GM12874 (cell line): ENCODE data around the gene SH3BP2.
A peak's percentile ranks its signal among the peaks of the same experiment; 100 is the strongest.

Experiments used
- TF ChIP-seq, protein P1 (sequence below): IDR thresholded peaks from 2 replicates; pipeline ENCODE4 v1.5.1; 2011; ENCODE audit warnings: low read depth, mild to moderate bottlenecking, control low read depth, low read length, moderate library complexity; ENCODE audit not compliant: insufficient read depth

SH3BP2 gene

GRCh38 chr4:2786794-2787229, 6.1 kb upstream of the SH3BP2 start:
- TF ChIP-seq, protein P1, sequence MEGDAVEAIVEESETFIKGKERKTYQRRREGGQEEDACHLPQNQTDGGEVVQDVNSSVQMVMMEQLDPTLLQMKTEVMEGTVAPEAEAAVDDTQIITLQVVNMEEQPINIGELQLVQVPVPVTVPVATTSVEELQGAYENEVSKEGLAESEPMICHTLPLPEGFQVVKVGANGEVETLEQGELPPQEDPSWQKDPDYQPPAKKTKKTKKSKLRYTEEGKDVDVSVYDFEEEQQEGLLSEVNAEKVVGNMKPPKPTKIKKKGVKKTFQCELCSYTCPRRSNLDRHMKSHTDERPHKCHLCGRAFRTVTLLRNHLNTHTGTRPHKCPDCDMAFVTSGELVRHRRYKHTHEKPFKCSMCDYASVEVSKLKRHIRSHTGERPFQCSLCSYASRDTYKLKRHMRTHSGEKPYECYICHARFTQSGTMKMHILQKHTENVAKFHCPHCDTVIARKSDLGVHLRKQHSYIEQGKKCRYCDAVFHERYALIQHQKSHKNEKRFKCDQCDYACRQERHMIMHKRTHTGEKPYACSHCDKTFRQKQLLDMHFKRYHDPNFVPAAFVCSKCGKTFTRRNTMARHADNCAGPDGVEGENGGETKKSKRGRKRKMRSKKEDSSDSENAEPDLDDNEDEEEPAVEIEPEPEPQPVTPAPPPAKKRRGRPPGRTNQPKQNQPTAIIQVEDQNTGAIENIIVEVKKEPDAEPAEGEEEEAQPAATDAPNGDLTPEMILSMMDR: no peak

DNA sequence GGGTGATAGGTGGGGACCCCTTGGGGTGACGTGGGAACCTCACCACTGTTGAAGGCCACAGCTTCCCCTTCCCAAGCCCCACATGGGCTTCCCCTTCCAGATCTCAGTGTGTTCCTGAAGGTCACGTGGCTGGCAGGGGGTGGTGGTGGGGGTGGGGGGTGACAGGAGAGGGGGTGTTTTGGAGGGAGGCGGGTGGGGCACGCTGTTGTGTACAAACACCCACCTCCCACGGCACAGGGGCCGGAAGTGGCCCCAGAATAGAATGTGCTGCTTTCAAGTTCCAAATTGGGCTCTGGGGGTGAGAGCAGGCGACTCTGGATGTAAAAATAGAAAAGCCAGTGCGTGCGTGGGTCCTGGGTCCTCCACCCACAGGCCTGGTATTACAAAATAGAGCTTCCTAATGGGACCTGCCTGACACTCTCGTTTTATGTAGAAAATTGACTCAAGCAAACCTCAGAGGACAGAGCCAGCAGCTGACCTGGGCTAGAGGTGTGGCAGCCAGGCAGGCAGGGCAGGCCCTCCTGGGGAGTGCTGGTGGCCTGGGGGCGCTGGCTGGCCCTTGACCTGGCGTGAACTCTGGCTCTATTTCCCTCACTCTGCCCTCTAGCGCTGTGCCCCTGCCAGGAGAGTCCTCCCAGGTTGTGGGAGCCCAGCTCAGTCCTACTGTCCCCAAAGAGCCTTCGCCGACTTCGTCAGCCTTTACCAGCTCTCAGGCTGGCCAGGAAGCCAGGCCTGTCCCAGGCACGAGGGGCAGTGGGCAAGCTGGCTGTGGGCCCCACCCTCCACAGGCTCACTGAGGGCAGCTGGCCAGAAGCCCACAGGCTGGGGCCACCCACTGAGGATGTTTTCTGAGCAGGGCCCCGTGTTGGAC, 5.4 kb upstream of the SH3BP2 start:
- TF ChIP-seq, protein P1: peak; percentile 32; the same call in 1 of the 2 replicates

DNA sequence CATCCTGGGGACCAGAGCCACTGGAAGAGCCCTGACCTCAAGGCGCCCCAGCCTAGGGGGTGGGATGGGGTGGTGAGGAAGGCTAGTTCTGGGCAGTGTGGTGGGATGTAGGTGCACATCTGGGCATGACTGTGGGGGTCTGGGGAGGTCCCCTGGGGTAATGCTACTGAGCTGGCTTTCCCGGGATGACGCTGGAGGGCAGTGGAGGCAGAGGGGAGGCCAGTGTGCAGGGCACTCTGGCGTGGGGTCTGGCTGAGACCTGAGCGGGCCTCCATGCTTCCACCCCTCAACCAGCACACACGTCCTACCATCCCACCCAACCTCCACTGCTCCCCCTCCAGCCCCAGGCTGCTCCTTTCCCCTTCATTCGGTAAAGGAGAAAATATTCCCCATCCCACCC, 4.8 kb upstream of the SH3BP2 start:
- TF ChIP-seq, protein P1: no peak

GRCh38 chr4:2788532-2789103, 4.3 kb upstream of the SH3BP2 start:
- TF ChIP-seq, protein P1: no peak

GRCh38 chr4:2789351-2789750, 3.5 kb upstream of the SH3BP2 start:
- TF ChIP-seq, protein P1: no peak

GRCh38 chr4:2789793-2790582, 2.9 kb upstream of the SH3BP2 start:
- TF ChIP-seq, protein P1: no peak
